GM19193 (cell line): ENCODE results near the gene TUBGCP4.

Experiments
- POLR2A ChIP-seq: IDR thresholded peaks from 4 replicates; pipeline ENCODE4 v1.6.1; 2011; ENCODE audit not compliant: insufficient read depth, insufficient read length; ENCODE audit errors: extremely low read depth

TUBGCP4 gene

DNA sequence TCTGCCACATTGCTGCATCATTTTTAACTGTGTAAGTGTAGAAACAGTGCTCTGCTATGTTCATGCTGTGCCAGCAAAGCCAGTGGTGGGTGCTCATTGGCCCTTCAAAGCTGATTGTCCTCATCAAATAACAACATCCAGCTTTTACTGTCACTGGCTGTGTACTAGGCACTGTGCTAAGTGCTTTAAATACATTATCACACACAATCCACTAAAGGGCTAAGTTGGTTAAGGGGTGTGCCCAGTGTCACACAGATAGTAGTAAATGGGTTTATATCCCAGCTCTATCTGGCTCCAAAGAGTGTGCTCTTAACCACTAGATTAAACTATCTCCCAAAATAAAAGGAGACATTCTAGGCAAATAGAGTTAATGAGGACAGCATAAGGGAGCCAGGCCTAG is 7.7 kb downstream of the TUBGCP4 start:
- TF ChIP-seq POLR2A = no peak

DNA sequence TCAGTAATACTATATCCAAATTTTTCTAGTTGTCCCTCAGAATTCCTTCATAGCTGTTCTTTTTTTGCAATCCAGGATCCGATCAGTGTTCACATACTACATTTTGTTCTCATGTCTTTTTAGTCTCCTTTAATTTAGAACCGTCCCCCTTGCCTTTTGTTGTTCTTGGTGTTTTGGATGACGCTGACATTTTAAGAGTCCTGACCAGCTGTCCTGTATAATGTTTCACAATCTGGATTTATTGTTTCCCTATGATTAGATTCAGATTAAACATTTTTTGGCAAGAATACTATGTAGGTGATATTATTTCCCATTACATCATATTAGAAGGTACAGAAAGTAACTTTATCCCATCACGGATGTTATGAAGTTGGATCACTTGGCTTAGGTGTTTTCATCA is 11.4 kb downstream of the TUBGCP4 start:
- TF ChIP-seq POLR2A = no peak

DNA sequence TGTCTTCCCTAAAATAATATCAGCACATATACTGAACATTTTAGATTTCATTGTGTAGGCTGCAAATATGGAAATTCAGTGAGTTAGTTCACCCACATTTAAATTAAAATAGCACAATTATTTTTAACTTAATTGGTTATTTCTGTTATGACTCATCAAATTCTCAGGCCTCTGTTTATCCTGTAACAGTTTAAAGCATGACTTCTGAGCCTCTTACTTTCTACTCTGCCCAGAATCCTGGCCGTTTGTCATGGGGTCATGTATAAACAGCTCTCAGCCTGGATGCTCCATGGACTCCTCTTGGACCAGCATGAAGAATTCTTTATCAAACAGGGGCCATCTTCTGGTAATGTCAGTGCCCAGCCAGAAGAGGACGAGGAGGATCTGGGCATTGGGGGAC is 12.2 kb downstream of the TUBGCP4 start:
- TF ChIP-seq POLR2A = no peak

DNA sequence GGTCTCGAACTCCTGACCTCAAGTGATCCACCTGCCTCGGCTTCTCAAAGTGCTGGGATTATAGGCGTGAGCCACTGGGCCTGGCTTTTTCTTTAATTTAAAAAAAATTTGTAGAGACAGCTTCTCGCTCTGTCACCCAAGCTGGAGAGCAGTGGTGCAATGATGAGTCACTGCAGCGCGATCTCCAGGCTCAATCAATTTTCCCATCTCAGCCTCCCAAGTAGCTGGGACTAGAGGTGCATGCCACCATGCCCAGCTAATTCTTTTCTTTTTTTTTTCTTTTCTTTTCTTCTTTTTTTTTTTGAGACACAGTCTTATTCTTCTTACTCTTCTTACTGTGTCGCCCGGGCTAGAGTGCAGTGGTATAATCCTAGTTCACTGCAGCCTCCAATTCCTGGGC is 19.8 kb downstream of the TUBGCP4 start:
- no peak for TF ChIP-seq POLR2A

DNA sequence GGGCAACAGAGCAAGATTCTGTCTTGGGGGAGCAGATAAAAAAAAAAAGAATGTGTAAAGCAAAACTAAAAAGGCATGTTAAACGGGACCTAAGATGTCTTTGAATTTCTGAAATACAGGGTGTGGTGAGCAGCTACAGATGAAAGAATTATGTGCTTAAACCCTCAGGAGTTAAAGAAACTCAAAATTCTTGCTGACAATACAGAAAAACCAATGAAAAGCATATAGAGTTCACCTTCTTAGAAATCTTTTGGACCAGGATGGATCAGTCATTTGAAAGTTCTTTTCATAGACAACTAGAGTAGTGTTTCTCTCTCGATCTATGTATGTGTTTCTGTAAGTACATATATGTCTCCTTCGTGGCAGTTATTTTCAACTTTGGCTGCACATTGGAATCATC is 31.4 kb downstream of the TUBGCP4 start:
- no peak for TF ChIP-seq POLR2A

DNA sequence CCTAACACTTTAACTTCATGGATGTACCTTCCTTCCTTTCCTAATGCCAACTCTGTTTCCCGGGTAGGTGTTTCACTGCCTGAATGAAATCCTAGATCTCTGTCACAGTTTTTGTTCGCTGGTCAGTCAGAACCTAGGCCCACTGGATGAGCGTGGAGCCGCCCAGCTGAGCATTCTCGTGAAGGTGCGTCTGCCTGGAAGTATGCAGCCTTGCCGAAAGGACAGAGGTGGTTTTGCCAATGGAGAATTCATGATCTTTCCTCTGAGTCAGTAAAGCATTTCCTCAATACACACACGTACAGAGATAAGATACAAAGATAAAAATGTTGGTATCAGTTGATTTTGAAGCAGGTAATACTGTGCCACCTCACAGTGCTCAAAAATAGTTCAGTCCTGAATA is 32.7 kb downstream of the TUBGCP4 start:
- no peak for TF ChIP-seq POLR2A

DNA sequence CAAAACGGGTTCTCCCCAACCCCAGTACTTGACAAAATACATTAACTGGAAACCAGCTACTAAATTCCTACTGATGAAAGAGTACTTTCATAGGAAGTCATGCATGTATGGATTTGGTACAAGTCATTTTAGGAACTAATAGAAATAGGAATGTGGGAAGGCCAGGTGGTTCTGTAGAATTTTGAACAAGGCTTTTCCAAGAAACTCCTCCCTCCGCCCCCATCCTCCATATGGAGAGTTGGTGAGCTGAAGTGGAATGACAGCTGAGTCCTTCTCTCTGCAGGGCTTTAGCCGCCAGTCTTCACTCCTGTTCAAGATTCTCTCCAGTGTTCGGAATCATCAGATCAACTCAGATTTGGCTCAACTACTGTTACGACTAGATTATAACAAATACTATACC is 33.2 kb downstream of the TUBGCP4 start:
- no peak for TF ChIP-seq POLR2A

DNA sequence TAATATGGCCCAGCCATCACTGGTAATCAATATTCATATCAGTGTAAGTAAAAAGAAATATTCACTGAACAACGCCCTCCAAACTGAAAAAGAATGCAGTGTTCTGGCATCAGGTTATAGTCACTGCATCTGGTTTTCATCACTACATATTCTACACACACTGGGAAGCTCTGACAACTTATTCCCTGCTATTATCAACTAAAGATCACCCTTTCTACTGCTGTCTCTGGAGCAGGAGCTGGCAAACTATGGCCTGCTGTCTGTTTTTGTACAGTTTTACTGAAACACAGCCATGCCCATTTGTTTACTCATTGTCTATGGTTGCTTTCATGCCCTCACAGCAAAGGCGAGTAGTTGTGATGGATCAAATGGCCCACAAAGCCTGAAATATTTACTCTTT is 35.3 kb downstream of the TUBGCP4 start:
- no peak for TF ChIP-seq POLR2A

DNA sequence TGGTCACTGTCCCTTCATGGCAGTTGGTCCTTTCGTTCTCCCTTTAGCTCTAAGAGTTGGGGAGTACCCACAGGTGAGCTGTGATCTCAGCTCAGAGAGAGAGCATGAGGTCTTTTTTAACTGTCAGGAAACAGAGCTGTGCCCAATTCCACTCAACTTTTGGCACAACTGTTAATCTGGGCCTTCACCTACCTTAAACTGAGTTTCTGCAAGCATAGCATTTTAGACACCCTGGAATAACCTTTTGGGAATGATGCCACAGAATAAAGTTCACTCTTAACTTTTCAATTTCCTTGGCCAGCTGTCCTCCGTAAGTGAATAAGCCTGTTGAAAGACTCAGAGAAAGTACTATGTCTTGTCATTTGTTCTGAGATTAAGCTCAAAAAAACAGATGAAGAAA is 35.9 kb downstream of the TUBGCP4 start:
- no peak for TF ChIP-seq POLR2A

DNA sequence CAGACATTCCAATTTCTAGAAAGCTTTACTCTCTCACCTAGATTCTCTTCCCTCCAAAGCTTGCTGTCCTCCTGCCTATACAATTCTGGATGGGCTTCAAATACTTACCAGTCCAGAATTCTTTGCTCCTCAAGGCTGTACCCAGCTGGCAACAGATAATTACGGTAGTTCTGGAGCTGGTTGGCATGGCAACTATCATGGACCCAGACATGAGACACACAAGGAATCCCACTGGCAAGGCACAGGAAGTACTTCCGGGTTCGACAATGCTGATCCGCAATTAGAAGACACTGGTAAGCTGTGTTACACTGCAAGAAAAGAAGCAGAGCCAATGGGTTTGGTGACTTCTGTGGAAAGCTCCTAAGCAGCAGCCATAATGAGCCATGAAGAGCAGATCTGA is 37.9 kb downstream of the TUBGCP4 start:
- no peak for TF ChIP-seq POLR2A

DNA sequence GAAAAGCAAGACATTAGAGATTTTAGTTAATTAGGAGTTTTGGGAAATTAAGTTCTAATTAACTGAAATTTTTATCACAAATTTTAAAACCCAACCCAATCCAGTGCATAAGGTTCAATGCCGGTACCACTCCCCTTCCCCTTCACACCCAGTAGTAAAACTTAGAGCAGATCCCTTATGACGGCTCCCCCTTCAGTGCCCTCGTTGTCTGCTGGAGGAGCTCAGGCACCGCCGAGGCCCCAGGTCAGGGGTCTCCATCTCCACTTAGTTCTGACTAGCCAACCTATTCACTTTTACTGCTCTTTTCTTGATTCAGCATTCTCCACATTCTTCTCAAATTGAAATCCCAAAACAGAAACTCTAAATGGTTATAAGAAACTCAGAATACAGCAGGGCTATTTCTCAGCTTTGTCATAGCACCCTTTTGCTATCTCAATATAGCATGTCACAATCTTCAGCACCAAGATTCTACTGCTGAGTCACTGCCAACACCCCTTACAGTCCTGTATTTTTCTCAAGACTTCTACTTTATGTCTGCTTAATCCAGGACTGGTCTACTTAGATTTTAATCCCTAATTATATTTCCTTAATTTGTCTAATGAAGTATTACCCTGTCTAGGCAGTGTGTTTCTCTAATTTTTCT is 39.8 kb downstream of the TUBGCP4 start:
- no peak for TF ChIP-seq POLR2A

DNA sequence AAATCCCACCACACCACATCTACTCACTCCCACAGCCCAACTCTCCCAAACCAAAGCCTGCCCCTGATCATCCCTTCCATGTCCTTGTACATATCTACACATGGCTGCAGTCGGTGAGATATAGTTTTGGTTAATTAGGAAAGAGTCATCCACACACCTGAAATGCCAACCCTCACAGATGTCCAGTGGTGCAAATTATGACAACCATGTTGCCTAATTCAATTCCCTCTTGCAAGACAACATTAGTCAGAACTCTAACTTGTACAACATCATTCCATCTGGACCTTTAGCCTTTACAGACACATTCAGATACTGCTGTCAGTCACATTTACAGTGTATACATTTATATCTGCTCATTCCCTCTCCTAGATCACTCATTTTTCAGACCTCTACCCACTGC is 41.2 kb downstream of the TUBGCP4 start:
- no peak for TF ChIP-seq POLR2A

DNA sequence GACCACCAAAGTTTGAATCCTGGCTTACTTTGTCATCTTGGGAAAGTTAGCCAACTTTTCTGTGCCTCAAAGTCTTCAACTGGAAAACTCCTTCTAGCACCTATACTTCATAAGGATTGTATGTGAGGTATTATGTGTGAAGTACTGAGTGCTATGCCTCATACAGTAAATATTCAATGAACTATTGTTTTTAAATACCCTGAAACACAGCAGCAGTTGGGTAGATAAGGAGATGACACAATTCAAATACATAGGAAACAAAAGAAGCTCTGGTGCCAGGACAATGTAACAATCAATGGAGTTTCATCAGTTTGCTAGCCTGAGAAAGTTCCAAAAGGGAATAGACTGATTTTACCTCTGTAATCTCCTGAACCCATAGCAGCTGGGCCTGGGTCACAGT is 43.3 kb downstream of the TUBGCP4 start:
- TF ChIP-seq POLR2A = no peak

DNA sequence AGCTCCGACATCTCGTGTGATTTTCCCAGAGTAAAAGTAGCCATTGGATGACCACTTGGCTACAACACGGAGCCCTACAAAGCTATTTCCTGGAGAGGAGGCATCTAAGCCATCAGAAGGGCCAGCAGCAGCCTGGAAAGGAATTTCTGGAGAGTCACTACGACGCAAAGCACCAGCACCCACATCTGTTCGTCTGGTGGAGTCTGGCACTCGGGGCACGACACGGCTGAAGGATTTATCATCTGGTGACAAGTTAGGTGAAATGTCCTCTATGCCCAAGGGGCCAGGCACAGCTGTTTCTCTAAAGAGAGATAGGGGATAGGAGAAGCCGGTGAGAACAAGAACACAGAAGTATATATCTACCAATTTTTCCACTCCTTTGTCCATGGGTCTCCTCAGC is 49.5 kb downstream of the TUBGCP4 start:
- no peak for TF ChIP-seq POLR2A

DNA sequence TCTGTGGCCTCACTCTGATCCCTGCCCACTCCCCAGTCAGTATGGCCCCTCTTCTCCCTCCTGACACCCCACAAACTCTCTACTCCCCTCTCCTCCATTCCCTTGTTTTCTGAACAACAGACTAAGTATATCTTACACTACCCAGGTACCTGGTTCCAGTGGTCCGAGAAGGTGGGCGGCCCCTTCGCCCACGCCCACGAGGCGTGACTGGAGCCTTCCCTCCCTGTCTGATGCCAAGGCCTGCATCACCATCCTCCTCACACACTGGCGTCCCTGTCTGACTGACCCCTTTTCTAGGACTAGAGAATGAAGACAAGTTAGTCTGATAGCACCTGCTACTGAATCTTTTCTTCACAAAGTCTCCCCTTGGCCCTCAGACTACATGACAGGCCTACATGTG is 50.0 kb downstream of the TUBGCP4 start:
- no peak for TF ChIP-seq POLR2A

DNA sequence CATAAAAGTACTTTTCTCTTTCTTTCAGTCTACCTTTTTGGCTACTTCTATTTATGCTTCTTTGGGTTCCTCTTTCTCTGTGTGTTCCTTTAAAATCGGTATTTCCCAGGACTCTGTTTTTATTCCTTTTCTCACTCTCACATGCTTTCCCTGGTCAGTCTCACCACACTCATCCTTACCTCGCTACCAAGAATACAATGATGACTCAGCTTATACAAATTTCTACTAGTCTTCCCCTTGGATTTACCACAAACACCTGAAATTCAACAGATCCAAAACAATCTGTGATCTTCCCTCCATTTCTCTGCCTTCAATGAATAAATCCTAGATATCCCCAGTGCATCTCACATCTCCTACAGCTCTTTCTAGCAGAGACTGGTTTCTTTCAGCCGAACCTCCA is 52.9 kb downstream of the TUBGCP4 start:
- no peak for TF ChIP-seq POLR2A

DNA sequence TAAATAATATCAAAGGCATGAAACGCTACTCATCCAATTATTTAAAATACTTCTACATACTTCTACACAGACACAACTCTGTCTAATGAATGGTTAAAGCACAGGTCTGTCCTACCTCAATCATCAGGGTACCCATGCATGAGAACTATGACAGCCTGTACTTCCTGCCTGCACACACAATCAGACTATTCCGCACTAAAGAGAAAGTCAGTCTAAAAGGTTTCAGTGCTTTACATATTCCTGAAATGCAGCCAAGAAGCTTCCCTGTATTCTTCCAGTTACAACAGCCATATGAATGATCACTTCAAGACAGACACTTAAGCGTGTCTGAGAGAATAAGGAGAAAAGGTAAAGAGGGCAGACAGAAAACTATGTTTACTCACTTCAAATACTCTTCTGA is 58.8 kb downstream of the TUBGCP4 start:
- TF ChIP-seq POLR2A = no peak

DNA sequence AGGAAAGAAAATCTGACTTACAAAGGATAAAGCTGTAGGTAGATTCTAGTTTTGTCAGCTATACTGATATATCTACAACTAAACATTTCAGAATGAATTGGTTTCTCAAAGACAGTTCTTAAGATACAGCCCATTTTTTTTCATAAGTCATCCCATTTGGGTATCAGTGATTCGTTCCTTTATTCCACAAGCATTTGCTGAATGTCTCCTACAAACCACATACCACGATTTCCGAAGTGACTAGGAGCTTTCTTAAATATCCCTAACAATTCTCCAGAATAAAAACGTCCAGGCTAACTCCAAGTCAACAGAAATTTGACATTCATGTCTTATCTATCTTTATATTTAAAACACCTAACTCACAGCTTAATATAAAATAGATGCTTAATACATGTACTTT is 62.3 kb downstream of the TUBGCP4 start:
- TF ChIP-seq POLR2A = no peak

DNA sequence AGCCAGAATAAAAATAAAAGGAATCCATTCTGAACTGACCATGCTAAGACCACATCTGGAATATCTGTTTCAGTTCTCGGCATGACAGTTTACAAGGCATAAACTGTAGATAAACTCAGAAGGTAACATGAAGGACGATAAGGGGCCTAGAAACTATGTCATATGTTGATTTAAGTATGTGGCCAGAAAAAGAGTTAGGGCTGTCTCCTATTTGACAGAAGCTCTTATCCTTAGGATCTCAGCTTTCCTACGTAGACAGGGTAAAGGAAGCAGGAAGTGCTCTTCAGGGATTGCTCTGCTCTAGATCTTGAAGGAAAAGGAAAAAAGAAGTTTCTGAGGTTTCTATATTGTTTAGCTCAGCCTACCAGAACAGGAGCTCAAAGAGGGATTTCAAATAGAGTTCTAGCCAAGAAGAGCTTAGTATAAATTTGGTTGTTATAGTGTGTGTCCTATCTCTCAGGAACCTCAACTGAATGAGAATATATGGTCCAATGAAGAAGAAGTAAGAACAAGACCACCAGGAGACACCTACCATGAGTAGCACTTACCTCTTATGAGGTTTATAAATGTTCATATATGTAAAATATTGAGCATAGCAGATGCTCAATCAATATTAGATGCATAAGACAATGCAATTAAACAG is 62.9 kb downstream of the TUBGCP4 start:
- TF ChIP-seq POLR2A = no peak
